Measurements from ENCODE around the gene DNAJA4. TPM values are rescaled to one million over a fixed set of nuclear protein-coding genes. Genes with fewer than 3 reads are reported as not detected.

The DNAJA4 gene
- total and polyA plus RNA-seq, 2 of the 8 experiments (the other 6 are each of a cell fraction or from before 2014, with no cell fraction given) = 3.6 to 6.2 TPM

DNA sequence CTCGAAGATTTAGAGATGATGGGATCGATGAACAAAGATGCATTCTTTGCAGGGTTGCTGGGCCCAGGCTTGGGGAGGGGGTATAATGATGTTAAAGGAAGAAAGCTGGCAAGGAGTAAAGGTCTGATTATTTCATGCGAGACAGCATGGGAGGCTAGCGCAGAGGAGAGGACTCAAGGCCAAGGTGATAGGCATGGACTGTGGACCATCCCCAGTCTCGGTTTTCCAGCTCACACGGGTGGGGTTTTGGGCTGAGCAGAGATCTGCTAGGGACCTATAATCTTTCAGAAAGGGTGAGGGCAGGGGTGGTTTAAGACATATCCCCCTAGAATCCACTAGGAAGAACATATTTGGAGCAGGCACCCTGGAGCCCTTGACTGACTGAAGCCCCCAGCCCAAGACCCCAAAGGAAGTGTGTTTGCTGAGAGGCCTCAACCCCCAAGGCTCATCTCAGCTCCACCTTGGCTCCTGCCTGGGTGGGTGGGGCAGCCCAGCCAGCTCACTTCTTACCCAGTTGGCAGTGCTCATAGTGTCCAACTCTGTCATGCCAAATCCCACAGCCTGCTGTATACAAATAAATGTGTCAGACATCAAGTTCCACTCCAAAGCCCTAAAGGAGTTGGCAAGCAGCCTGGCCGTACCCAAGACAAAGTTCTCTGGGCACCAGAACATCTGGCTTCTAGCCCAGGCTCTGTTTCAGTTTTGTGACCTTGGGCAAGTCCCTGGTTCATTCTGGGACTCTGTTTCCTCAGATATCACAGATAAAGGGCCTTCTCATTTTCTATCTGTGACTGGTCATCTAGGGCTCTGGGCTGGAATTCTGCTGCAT is 47.9 kb upstream of the DNAJA4 start:
- Histone ChIP-seq H3K4ac (replicated peaks; ENCODE audit: insufficient read length, low read depth, low read length) (no peak overlapping the region), H4K20me1 (replicated peaks in 1 of 2; ENCODE audit: control insufficient read depth in 1 of 2, insufficient read depth in 2 of 2, low read length in 2 of 2) (no peaks in the 10 kb centered on the region), H2BK5ac (ENCODE audit: low read depth, low read length) (no peak overlapping the region), H2AFZ (ENCODE audit: low read length) (no peak overlapping the region), H3K14ac (ENCODE audit: insufficient read length) (no peak overlapping the region), H3K36me3 (ENCODE audit: control insufficient read depth in 2 of 4, insufficient read depth in 4 of 4, low read length in 3 of 4) (no peaks in the 10 kb centered on the region), H3K4me1 (replicated peaks in 1 of 4; ENCODE audit: control insufficient read depth in 3 of 4, insufficient read depth in 4 of 4, low read length in 3 of 4) (peaks cover 0 to 2% (median 0%) of the 10 kb centered on the region in 4 experiments; a peak in 1 of 7 replicates), H4K8ac (ENCODE audit: extremely low read depth, insufficient read depth, low read length) (no peak overlapping the region), H3K56ac (replicated peaks; ENCODE audit: insufficient read length, low read depth, low read length) (no peak overlapping the region), H2BK12ac (ENCODE audit: low read depth, low read length) (no peak overlapping the region), H3K9ac (replicated peaks in 1 of 4; ENCODE audit: extremely low read depth in 1 of 4, low read depth in 3 of 4, low read length in 3 of 4) (no peak overlapping the region), H3K27ac (ENCODE audit: low read depth, low read length) (no peak overlapping the region), H3K9me3 (ENCODE audit: insufficient read depth in 2 of 2, low read depth in 1 of 2, low read length in 1 of 2) (no peaks in the 10 kb centered on the region), H3K79me2 (ENCODE audit: control insufficient read depth in 1 of 2, insufficient read depth in 2 of 2, low read length in 2 of 2) (no peaks in the 10 kb centered on the region), H3K79me1 (ENCODE audit: low read depth, low read length) (no peaks in the 10 kb centered on the region), H3K4me3 (ENCODE audit: extremely low read depth in 1 of 4, insufficient read depth in 2 of 4, low read depth in 3 of 4, low read length in 4 of 4) (no peak overlapping the region), H3K23me2 (ENCODE audit: low read depth, low read length) (no peaks in the 10 kb centered on the region), H2AK5ac (ENCODE audit: low read depth, low read length) (no peak overlapping the region), H2BK120ac (replicated peaks; ENCODE audit: low read depth, low read length) (no peak overlapping the region), H4K5ac (ENCODE audit: insufficient read length, low read depth, low read length) (no peak overlapping the region), H2BK15ac (ENCODE audit: low read length) (no peak overlapping the region), H4K91ac (replicated peaks; ENCODE audit: insufficient read length, low read length) (no peak overlapping the region), H2BK20ac (ENCODE audit: low read length) (no peak overlapping the region), H3K4me2 (ENCODE audit: insufficient read depth in 1 of 2, low read depth in 2 of 2, low read length in 2 of 2) (no peak overlapping the region), H3K27me3 (replicated peaks in 1 of 4; ENCODE audit: control insufficient read depth in 3 of 4, extremely low read depth in 1 of 4, insufficient read depth in 3 of 4, low read length in 3 of 4) (no peaks in the 10 kb centered on the region), H3K23ac (ENCODE audit: insufficient read length) (no peak overlapping the region), H3K18ac (ENCODE audit: extremely low read depth, low read length) (no peak overlapping the region)
- POLR2A ChIA-PET (ENCODE audit: partially characterized antibody) = no interaction called here
- CTCF ChIA-PET (ENCODE audit: partially characterized antibody) = interaction anchor here (0.5 to 6.0 kb wide), 5 partner anchors 20 to 116 kb away, joined by 3 to 34 read pairs (median 5); no protein-coding TSS in a partner anchor
- no peak for FAIRE-seq
- WGBS, 2 experiments (ENCODE audit: extremely low coverage in 1 of 2, insufficient coverage in 1 of 2, insufficient read length in 1 of 2, insufficient replicate concordance in 2 of 2, low coverage in 1 of 2, low lambda C conversion rate in 2 of 2, missing lambda C conversion rate in 1 of 2) = 88% methylated on average over 7 of the region's 7 CpGs; no CpG with 5 or more reads in 1 of the 2 experiments
- DNase-seq (ENCODE audit: low read depth in 1 of 2, low spot score in 2 of 2) = no peak
- no peak for TF ChIP-seq POU5F1 (IDR thresholded peaks at IDR 0.05; ENCODE audit: low read depth, low read length)
- no peak for TF ChIP-seq CBX5 (IDR thresholded peaks at IDR 0.05; ENCODE audit: low read depth, low read length)
- TF ChIP-seq ASH2L (IDR thresholded peaks at IDR 0.05; ENCODE audit: low read length) = no peak
- no peak for TF ChIP-seq RFX5 (IDR thresholded peaks at IDR 0.05; ENCODE audit: borderline replicate concordance, low read depth, low read length)
- no peak for TF ChIP-seq RAD21 (IDR thresholded peaks at IDR 0.05 in 1 of 2, conservative IDR thresholded peaks at IDR 0.05 in 1 of 2; ENCODE audit: low read depth in 2 of 2, low read length in 2 of 2)
